A549 (cell line): ENCODE data around the gene RNF141. TPM values are rescaled to one million over a fixed set of nuclear protein-coding genes. Genes with fewer than 3 reads are reported as not detected.

Source experiments
- ATAC-seq, 2 experiments: fragments of 200-7000 bp in 1 of 2; fragments of >200 bp in 1 of 2; cut with Nextera tagmentation in 1 of 2; cut with Tn5 transposase in 1 of 2; 3 replicates each; pipeline versions ENCODE4 v1.8.0 to v1.9.1; 2018 to 2020; ENCODE audit warnings: mild to moderate bottlenecking in 1 of 2, moderate library complexity in 1 of 2
- CTCF ChIA-PET: fragments of 300-600 bp; sonication (Branson Sonifier 250); formaldehyde crosslinking; extraction: SDS; loops from one replicate; lab custom pipeline; 2021; ENCODE audit warnings: antibody characterized with exemption, inconsistent platforms; lab: Yijun Ruan, JAX
- POLR2A ChIA-PET: fragments of 350-600 bp; formaldehyde crosslinking; extraction: SDS; loops from one replicate; lab custom pipeline; 2021; ENCODE audit warnings: antibody characterized with exemption, inconsistent platforms; lab: Yijun Ruan, JAX
- DNase-seq, 2 experiments: peaks; one replicate each; pipeline versions ENCODE4 v3.0.0 to v3.0.0-alpha.2; 2011 to 2016; ENCODE audit warnings: low read depth in 1 of 2, low spot score in 1 of 2
- FAIRE-seq: peaks from 2 replicates; lab custom pipeline; 2011; peaks lifted over from hg19 to GRCh38; lab: Jason Lieb, UNC
- H3K27ac ChIP-seq, 2 experiments: fragments of >200 bp; sonication (Bioruptor Twin); formaldehyde crosslinking; 3 replicates each; pipeline ENCODE4 v1.5.1; 2016 to 2017
- H3K4me1 ChIP-seq: fragments of >200 bp; sonication (Bioruptor Twin); formaldehyde crosslinking; 3 replicates; pipeline ENCODE4 v1.6.1; 2016
- H3K4me2 ChIP-seq: fragments of >200 bp; sonication (Bioruptor Twin); formaldehyde crosslinking; 3 replicates; pipeline ENCODE4 v1.6.1; 2016
- H3K4me3 ChIP-seq: fragments of >200 bp; sonication (Bioruptor Twin); formaldehyde crosslinking; 3 replicates; pipeline ENCODE4 v1.5.1; 2016
- H3K9me3 ChIP-seq: fragments of >200 bp; sonication (Bioruptor Twin); formaldehyde crosslinking; 3 replicates; pipeline ENCODE4 v1.6.1; 2016
- EHF ChIP-seq: fragments of 250-450 bp; sonication (Bioruptor Pico); IDR thresholded peaks from 2 replicates; pipeline ENCODE4 v1.5.0; 2020; ENCODE audit warnings: mild to moderate bottlenecking
- ESRRA ChIP-seq: fragments of 150-350 bp; IDR thresholded peaks from 2 replicates; pipeline ENCODE4 v1.6.1; 2014; ENCODE audit warnings: mild to moderate bottlenecking, low read length, borderline replicate concordance
- FOSB ChIP-seq: fragments of 250-450 bp; sonication (Bioruptor Pico); IDR thresholded peaks from 2 replicates; pipeline ENCODE4 v1.5.0; 2020; ENCODE audit warnings: mild to moderate bottlenecking, moderate library complexity
- FOXS1 ChIP-seq: fragments of 250-450 bp; sonication (Bioruptor Pico); IDR thresholded peaks from 2 replicates; pipeline ENCODE4 v1.5.0; 2020; ENCODE audit warnings: mild to moderate bottlenecking, moderate library complexity
- GATA3 ChIP-seq: IDR thresholded peaks from 2 replicates; pipeline ENCODE4 v1.6.1; 2012; ENCODE audit warnings: borderline replicate concordance
- HEYL ChIP-seq: fragments of 250-450 bp; sonication (Bioruptor Pico); IDR thresholded peaks from 2 replicates; pipeline ENCODE4 v1.8.0; 2021; ENCODE audit warnings: mild to moderate bottlenecking, moderate library complexity
- HOXA7 ChIP-seq: fragments of 250-450 bp; sonication (Bioruptor Pico); IDR thresholded peaks from 2 replicates; pipeline ENCODE4 v1.5.0; 2020; ENCODE audit warnings: mild to moderate bottlenecking, moderate library complexity
- HOXB5 ChIP-seq: fragments of 250-450 bp; sonication (Bioruptor Pico); IDR thresholded peaks from 2 replicates; pipeline ENCODE4 v1.5.0; 2020; ENCODE audit warnings: mild to moderate bottlenecking, moderate library complexity
- JUN ChIP-seq, 2 experiments: fragments of >200 bp; sonication (Bioruptor Twin); formaldehyde crosslinking; IDR thresholded peaks; 2 replicates in 1 of 2; 3 replicates in 1 of 2; pipeline ENCODE4 v1.6.1; 2016 to 2017
- KDM5A ChIP-seq: fragments of 200-600 bp; sonication (generic); IDR thresholded peaks from 2 replicates; pipeline ENCODE4 v1.6.1; 2016; ENCODE audit warnings: antibody characterized with exemption, mild to moderate bottlenecking
- MAZ ChIP-seq: fragments of 150-350 bp; IDR thresholded peaks from 2 replicates; pipeline ENCODE4 v1.6.1; 2014; ENCODE audit warnings: antibody characterized with exemption, low read depth, low read length, borderline replicate concordance
- PHF8 ChIP-seq: fragments of 200-600 bp; sonication (generic); IDR thresholded peaks from 2 replicates; pipeline ENCODE4 v1.6.1; 2016; ENCODE audit warnings: low read depth, mild to moderate bottlenecking, antibody characterized with exemption, moderate library complexity, borderline replicate concordance
- RAD21 ChIP-seq, 2 experiments: fragments of >200 bp in 1 of 2; sonication (Bioruptor Twin) in 1 of 2; formaldehyde crosslinking in 1 of 2; IDR thresholded peaks in 1 of 2; conservative IDR thresholded peaks in 1 of 2; 2 replicates in 1 of 2; 3 replicates in 1 of 2; pipeline ENCODE4 v1.6.1; 2012 to 2018; ENCODE audit warnings: inconsistent platforms in 1 of 2
- RARB ChIP-seq: fragments of 250-450 bp; sonication (Bioruptor Pico); IDR thresholded peaks from 2 replicates; pipeline ENCODE4 v1.8.0; 2021; ENCODE audit warnings: mild to moderate bottlenecking, moderate library complexity
- RNF2 ChIP-seq: fragments of 200-600 bp; sonication (generic); IDR thresholded peaks from 2 replicates; pipeline ENCODE4 v1.6.1; 2016; ENCODE audit warnings: low read depth, mild to moderate bottlenecking, antibody characterized with exemption, moderate library complexity, borderline replicate concordance
- SREBF2 ChIP-seq: fragments of 450-650 bp; IDR thresholded peaks from 2 replicates; pipeline ENCODE4 v1.6.1; 2014; ENCODE audit warnings: mild to moderate bottlenecking, moderate library complexity
- TP53 ChIP-seq: fragments of 250-450 bp; sonication (Bioruptor Pico); IDR thresholded peaks from 2 replicates; pipeline ENCODE4 v1.5.0; 2021; ENCODE audit warnings: mild to moderate bottlenecking, moderate library complexity
- ZNF302 ChIP-seq: fragments of 250-450 bp; sonication (Bioruptor Pico); IDR thresholded peaks from 2 replicates; pipeline ENCODE4 v1.9.0; 2021; ENCODE audit warnings: inconsistent platforms, mild to moderate bottlenecking, moderate library complexity
- WGBS: methylation state at CpG from one replicate; pipeline ENCODE4 v1.1.6; 2017; ENCODE audit errors: missing lambda C conversion rate; 5-methylcytosine and 5-hydroxymethylcytosine counted together
- polyA plus RNA-seq, 4 experiments: library from polyadenylated mRNA; depleted of rRNA in 3 of 4; stranded (reverse); fragments of >200 nt; fragmentation: RNase III in 1 of 4; extraction: RNeasy Plus Mini Kit Qiagen cat#74134 plus additional on column Dnase treatment in 1 of 4; gene quantifications; 2 replicates in 3 of 4; 3 replicates in 1 of 4; pipeline ENCODE4 v1.2.3, GENCODE V29; 2011 to 2017
- TF ChIP-seq, protein P1 (sequence below): fragments of >200 bp; sonication (Bioruptor Twin); formaldehyde crosslinking; IDR thresholded peaks from 3 replicates; pipeline ENCODE4 v1.6.1; 2016
- TF ChIP-seq, protein P2 (sequence below): fragments of >200 bp; sonication (Bioruptor Twin); formaldehyde crosslinking; IDR thresholded peaks from 2 replicates; pipeline ENCODE4 v1.6.1; 2016
- TF ChIP-seq, protein P3 (sequence below): fragments of 450-650 bp; IDR thresholded peaks from 2 replicates; pipeline ENCODE4 v1.6.1; 2014; ENCODE audit warnings: antibody characterized with exemption
- TF ChIP-seq, protein P4 (sequence below): fragments of 200-600 bp; sonication (generic); IDR thresholded peaks from 2 replicates; pipeline ENCODE4 v1.6.1; 2016; ENCODE audit warnings: antibody characterized with exemption, mild to moderate bottlenecking, moderate library complexity
- TF ChIP-seq, protein P5 (sequence below): IDR thresholded peaks from 2 replicates; pipeline ENCODE4 v1.6.1; 2012
- TF ChIP-seq, protein P6 (sequence below): fragments of 150-350 bp; IDR thresholded peaks from 2 replicates; pipeline ENCODE4 v1.6.1; 2014; ENCODE audit warnings: low read depth, mild to moderate bottlenecking, low read length
- TF ChIP-seq, protein P7 (sequence below): fragments of 250-450 bp; sonication (Bioruptor Pico); IDR thresholded peaks from 2 replicates; pipeline ENCODE4 v1.5.0; 2021; ENCODE audit warnings: mild to moderate bottlenecking, moderate library complexity, borderline replicate concordance

RNF141 gene
- polyA plus RNA-seq, 2 of the 4 experiments (the other 2 are of a cell fraction) = 16.8 to 33.3 TPM

DNA sequence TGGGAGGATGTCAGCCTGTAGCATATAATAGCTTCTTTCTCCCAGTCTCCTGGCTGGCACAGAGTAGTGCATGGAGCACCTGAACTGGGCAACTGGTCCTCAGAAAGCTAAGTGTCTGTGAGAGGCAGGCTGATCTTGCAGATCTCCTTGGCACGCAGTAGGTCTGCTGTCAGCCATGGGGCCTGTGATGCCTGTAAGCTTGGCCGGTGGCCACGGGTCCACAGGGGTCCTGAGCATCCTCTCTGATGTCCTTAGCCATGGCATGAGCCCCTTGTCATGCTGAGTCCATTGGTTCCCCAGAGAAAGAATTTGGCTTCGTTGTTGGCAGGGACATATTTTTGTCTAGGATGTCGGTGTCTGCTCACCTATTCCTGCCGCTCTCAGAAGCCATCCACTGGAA lies 61.0 kb downstream of the RNF141 start:
- FAIRE-seq = no peak
- ATAC-seq = no peak
- Histone ChIP-seq H3K4me3 (no peak overlapping the region), H3K9me3 (no peaks in the 10 kb centered on the region), H3K4me2 (no peak overlapping the region), H3K27ac (no peak overlapping the region), H3K4me1 (no peaks in the 10 kb centered on the region)
- ChIA-PET POLR2A (no interaction called here), CTCF (interaction anchor here (0.6 to 1.4 kb wide), 4 partner anchors 20 to 1963 kb away, joined by 3 to 4 read pairs (median 4); partner anchors contain the start of gene AMPD3)
- WGBS = 75% methylated on average over 6 of the region's 6 CpGs
- TF ChIP-seq MAZ (no peak), HOXA7 (CRISPR knock-in tag) (no peak), PHF8 (no peak), KDM5A (no peak), HOXB5 (CRISPR knock-in tag) (no peak), EHF (CRISPR knock-in tag) (no peak), HEYL (CRISPR knock-in tag) (no peak), SREBF2 (no peak), RARB (no peak), ESRRA (no peak)
- TF ChIP-seq, protein P1, sequence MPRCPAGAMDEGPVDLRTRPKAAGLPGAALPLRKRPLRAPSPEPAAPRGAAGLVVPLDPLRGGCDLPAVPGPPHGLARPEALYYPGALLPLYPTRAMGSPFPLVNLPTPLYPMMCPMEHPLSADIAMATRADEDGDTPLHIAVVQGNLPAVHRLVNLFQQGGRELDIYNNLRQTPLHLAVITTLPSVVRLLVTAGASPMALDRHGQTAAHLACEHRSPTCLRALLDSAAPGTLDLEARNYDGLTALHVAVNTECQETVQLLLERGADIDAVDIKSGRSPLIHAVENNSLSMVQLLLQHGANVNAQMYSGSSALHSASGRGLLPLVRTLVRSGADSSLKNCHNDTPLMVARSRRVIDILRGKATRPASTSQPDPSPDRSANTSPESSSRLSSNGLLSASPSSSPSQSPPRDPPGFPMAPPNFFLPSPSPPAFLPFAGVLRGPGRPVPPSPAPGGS = no peak
- TF ChIP-seq, protein P2, sequence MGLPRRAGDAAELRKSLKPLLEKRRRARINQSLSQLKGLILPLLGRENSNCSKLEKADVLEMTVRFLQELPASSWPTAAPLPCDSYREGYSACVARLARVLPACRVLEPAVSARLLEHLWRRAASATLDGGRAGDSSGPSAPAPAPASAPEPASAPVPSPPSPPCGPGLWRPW = no peak
- TF ChIP-seq, protein P3, sequence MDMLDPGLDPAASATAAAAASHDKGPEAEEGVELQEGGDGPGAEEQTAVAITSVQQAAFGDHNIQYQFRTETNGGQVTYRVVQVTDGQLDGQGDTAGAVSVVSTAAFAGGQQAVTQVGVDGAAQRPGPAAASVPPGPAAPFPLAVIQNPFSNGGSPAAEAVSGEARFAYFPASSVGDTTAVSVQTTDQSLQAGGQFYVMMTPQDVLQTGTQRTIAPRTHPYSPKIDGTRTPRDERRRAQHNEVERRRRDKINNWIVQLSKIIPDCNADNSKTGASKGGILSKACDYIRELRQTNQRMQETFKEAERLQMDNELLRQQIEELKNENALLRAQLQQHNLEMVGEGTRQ = no peak
- no peak for DNase-seq

DNA sequence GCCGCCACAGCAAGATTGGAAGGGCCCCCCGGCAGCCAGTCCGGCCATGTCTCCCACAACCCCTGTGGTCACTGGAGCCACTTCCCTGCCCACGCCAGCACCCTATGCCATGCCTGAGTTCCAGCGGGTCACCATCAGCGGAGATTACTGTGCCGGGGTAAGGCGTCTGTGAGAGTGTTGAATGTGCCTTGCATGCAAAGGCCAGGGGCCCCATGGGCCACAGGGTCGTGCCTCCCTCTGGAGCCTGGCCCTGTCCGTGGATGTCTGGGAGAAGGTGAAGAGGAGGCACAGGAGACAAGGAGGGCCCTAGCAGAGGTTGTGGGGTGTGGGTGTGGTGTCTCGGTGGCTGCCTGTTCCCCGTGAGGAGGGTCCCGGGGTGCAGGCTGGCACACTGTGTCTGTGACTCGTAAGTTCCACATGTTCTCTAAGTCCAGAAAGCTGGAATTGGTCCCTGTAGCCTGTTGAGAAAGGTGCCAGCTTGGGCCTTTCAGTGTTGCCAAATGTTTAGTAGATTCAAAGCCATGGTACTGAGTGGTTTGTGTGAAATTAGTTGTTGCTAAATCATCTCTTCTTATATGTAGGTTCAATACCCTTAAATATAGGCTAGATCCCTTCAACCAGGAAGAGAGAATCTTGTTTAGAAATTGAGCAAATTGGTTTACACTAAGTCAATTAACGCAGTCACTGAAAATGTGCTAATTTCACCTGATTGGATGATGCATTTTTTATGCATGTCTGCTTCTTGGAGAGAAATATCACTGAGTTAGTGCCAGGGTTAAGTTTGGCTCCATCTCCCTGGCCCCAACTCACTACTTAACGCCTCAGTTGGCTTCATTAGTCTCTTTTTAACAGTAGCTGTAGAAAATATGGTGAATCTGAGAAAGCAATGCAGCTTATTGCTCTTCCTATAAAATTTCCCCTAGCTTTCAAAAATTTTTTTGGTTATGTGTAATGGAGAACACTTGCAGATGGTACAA lies 62.1 kb downstream of the RNF141 start:
- no peaks in the 10 kb centered on the region for H3K9me3 ChIP-seq
- H3K27ac ChIP-seq = no peak overlapping the region
- FAIRE-seq = no peak
- H3K4me1 ChIP-seq = no peaks in the 10 kb centered on the region
- no peak overlapping the region for H3K4me2 ChIP-seq
- no peak overlapping the region for H3K4me3 ChIP-seq
- ATAC-seq = no peak
- 87% methylated on average over 13 of the region's 16 CpGs for WGBS
- CTCF ChIA-PET = interaction anchor here (1.0 to 1.4 kb wide), 3 partner anchors 19 to 258 kb away, joined by 4 read pairs; partner anchors contain the start of gene AMPD3
- POLR2A ChIA-PET = no interaction called here
- DNase-seq = no peak
- TF ChIP-seq ZNF302 (CRISPR knock-in tag) = no peak
- no peak for TF ChIP-seq JUN (IDR thresholded peaks at IDR 0.05)
- TF ChIP-seq RNF2 = no peak
- TF ChIP-seq, protein P3 = no peak
- no peak for TF ChIP-seq HEYL (CRISPR knock-in tag)
- TF ChIP-seq, protein P4, sequence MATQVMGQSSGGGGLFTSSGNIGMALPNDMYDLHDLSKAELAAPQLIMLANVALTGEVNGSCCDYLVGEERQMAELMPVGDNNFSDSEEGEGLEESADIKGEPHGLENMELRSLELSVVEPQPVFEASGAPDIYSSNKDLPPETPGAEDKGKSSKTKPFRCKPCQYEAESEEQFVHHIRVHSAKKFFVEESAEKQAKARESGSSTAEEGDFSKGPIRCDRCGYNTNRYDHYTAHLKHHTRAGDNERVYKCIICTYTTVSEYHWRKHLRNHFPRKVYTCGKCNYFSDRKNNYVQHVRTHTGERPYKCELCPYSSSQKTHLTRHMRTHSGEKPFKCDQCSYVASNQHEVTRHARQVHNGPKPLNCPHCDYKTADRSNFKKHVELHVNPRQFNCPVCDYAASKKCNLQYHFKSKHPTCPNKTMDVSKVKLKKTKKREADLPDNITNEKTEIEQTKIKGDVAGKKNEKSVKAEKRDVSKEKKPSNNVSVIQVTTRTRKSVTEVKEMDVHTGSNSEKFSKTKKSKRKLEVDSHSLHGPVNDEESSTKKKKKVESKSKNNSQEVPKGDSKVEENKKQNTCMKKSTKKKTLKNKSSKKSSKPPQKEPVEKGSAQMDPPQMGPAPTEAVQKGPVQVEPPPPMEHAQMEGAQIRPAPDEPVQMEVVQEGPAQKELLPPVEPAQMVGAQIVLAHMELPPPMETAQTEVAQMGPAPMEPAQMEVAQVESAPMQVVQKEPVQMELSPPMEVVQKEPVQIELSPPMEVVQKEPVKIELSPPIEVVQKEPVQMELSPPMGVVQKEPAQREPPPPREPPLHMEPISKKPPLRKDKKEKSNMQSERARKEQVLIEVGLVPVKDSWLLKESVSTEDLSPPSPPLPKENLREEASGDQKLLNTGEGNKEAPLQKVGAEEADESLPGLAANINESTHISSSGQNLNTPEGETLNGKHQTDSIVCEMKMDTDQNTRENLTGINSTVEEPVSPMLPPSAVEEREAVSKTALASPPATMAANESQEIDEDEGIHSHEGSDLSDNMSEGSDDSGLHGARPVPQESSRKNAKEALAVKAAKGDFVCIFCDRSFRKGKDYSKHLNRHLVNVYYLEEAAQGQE = no peak
- no peak for TF ChIP-seq FOSB (CRISPR knock-in tag)
- TF ChIP-seq, protein P5, sequence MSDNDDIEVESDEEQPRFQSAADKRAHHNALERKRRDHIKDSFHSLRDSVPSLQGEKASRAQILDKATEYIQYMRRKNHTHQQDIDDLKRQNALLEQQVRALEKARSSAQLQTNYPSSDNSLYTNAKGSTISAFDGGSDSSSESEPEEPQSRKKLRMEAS = no peak
- TF ChIP-seq, protein P6, sequence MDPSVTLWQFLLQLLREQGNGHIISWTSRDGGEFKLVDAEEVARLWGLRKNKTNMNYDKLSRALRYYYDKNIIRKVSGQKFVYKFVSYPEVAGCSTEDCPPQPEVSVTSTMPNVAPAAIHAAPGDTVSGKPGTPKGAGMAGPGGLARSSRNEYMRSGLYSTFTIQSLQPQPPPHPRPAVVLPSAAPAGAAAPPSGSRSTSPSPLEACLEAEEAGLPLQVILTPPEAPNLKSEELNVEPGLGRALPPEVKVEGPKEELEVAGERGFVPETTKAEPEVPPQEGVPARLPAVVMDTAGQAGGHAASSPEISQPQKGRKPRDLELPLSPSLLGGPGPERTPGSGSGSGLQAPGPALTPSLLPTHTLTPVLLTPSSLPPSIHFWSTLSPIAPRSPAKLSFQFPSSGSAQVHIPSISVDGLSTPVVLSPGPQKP = no peak
- TF ChIP-seq, protein P7, sequence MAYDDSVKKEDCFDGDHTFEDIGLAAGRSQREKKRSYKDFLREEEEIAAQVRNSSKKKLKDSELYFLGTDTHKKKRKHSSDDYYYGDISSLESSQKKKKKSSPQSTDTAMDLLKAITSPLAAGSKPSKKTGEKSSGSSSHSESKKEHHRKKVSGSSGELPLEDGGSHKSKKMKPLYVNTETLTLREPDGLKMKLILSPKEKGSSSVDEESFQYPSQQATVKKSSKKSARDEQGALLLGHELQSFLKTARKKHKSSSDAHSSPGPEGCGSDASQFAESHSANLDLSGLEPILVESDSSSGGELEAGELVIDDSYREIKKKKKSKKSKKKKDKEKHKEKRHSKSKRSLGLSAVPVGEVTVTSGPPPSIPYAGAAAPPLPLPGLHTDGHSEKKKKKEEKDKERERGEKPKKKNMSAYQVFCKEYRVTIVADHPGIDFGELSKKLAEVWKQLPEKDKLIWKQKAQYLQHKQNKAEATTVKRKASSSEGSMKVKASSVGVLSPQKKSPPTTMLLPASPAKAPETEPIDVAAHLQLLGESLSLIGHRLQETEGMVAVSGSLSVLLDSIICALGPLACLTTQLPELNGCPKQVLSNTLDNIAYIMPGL (CRISPR knock-in tag) = no peak
- TF ChIP-seq RAD21 (conservative IDR thresholded peaks at IDR 0.05 in 1 of 2, IDR thresholded peaks at IDR 0.05 in 1 of 2) = no peak
- TF ChIP-seq TP53 = no peak
- no peak for TF ChIP-seq GATA3
- TF ChIP-seq FOXS1 (CRISPR knock-in tag) = no peak
